Measurements from ENCODE around the gene RANBP9.

Gene RANBP9

DNA sequence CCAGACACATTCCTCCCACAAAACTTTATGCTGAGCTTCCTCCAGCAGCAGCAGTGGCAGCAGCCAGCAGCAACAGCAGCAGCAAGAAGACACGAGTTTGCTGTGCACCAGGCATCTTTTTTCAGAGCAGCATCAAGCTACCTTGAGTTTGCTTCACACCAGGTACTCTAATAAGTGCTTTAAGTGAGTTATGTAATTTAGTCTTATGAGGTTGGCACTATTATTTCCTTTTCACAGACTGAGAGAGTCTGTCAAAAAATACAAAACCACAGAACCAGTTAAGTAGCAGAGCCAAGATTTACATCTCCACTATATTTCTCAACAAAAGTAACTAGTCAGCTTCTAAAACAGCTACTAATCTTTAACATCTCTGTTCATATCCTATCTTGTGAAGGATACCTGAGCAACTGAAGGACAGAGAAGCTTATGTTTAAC, 23.7 kb downstream of the RANBP9 start:
- TF ChIP-seq, protein P1, sequence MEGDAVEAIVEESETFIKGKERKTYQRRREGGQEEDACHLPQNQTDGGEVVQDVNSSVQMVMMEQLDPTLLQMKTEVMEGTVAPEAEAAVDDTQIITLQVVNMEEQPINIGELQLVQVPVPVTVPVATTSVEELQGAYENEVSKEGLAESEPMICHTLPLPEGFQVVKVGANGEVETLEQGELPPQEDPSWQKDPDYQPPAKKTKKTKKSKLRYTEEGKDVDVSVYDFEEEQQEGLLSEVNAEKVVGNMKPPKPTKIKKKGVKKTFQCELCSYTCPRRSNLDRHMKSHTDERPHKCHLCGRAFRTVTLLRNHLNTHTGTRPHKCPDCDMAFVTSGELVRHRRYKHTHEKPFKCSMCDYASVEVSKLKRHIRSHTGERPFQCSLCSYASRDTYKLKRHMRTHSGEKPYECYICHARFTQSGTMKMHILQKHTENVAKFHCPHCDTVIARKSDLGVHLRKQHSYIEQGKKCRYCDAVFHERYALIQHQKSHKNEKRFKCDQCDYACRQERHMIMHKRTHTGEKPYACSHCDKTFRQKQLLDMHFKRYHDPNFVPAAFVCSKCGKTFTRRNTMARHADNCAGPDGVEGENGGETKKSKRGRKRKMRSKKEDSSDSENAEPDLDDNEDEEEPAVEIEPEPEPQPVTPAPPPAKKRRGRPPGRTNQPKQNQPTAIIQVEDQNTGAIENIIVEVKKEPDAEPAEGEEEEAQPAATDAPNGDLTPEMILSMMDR (conservative IDR thresholded peaks at IDR 0.05), result no peak
- no peak overlapping the region for H3K27ac ChIP-seq

DNA sequence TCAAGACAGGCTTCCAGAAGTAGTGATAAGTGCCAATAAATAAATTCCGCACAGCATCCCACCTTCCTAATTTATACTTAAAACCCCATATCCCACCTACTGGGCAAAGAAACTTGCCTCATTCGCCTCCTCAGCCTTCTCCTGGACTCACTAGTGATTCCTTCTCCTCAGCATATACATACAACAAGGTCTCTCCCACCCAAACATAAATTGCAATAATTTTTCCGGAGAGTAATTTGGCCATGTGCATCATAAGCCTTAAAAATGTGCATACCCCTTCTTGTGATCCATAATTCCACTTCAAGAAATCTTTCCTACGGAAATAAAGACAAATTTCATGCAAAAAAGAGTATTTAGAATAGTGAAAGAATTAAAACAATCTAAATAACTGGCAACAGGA, 26.8 kb downstream of the RANBP9 start:
- TF ChIP-seq, protein P1 (conservative IDR thresholded peaks at IDR 0.05), result no peak
- H3K27ac ChIP-seq, result no peak overlapping the region

DNA sequence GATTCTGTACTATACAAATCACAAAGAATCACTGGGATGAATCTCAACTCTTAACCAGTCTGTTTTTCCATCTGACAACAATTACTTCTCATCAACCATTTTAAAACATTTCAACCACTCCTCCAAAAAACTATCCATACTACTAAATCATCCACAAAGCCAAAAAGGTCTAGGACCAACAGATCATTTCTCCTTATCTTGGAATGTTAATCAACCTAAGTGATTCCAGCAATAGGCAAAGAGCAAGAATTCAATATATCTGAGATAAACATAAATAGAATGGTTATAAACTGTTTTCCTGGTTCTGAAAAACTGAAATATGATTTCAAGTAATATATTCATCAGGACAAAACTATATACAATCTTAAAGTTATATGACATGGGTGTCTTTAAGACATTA, 28.6 kb downstream of the RANBP9 start:
- TF ChIP-seq, protein P1 (conservative IDR thresholded peaks at IDR 0.05), result no peak
- no peak overlapping the region for H3K27ac ChIP-seq

DNA sequence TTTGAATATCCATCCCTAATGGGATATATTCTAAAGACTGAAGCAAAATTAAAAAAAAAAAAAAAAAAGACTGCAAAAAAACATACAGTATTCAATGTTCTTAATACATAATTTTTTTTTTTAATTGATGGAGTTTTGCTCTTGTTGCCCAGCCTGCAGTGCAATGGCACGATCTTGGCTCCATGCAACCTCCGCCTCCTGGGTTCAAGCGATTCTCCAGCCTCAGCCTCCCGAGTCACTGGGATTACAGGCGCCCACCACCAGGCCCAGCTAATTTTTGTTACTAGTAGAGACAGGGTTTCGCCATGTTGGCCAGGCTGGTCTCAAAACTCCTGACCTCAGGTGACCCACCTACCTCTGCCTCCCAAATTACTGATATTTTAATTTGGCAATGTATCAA, 29.3 kb downstream of the RANBP9 start:
- H3K27ac ChIP-seq, result no peak overlapping the region
- TF ChIP-seq, protein P1 (conservative IDR thresholded peaks at IDR 0.05), result no peak

DNA sequence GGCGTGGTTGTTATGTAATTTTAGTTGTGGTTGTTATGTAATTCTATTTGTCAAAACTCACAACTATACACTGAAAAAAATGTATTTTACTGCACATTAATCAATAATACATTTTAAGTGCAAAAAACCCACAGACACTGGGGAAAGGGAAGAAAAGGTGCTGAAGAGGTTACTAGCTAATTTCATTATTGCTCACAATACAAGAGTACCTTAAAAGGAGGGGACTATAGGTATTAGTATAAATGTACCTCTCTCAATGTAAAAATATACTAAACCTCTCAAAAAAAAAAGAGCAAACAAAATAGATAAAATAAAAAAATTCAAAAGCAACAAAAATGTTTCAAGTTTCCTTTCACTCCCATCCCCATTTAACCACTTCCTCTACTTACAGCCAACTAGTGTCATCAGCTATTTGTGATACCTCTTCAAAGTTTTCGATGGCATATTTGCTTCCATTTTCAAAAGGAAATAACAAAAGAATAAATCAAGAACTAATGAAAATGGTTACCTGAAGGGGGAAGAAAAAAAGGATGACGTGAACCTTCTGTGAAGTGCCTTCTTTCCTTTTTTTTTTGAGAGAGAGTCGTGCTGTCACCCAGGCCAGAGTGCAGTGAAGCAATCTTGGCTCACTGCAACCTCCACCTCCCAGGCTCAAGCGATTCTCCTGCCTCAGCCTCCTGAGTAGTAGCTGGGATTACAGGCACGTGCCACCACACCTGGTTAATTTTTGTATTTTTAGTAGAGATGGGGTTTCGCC, 30.2 kb downstream of the RANBP9 start:
- no peak overlapping the region for H3K27ac ChIP-seq
- TF ChIP-seq, protein P1 (conservative IDR thresholded peaks at IDR 0.05), result no peak

DNA sequence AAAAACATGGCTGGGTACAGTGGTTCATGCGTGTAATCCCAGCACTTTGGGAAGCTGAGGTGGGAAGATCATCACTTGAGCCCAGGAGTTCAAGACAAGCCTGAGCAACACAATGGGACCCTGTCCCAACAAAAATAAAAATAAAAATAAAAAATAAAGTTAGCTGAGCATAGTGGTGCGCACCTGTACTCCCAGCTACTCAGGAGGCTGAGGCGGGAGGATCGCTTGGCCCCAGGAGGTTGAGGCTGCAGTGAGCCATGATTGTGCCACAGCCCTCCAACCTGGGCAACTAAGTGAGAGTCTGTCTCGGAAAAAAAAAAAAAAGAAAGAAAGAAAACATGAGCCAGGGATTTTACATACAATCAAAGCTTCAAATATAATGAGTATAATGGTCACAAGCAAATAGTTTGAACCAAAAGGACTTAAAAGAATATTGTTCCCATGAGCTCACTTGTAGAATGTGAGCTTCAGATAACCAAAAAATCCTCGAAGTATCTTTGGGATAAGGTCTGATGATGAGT, 31.1 kb downstream of the RANBP9 start:
- H3K27ac ChIP-seq, result no peak overlapping the region
- TF ChIP-seq, protein P1 (conservative IDR thresholded peaks at IDR 0.05), result no peak

DNA sequence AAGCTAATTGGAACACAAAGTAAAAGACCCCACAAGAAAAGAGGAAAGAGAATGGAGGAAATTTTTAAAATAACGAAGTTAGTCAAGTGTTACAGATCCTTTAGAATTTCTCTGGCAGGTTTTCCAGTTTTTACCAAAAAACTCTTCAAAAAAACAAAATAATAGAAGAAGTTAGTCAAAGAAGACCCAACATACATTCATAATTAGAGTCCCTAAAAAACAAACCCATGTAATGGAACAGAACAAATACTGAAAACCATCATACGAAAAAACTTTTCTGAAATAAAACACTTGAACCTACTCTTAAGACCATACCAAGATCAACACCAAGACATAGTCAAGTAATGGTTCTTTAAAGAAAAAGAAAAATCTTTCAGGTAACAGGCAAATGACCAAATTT, 31.6 kb downstream of the RANBP9 start:
- TF ChIP-seq, protein P1 (conservative IDR thresholded peaks at IDR 0.05), result no peak
- H3K27ac ChIP-seq, result no peak overlapping the region
